Activated CD4-positive, alpha-beta T cell treated with anti-CD3 and anti-CD28 coated beads, Interleukin-10, Interleukin-2, amounts not matched to agents 100 ng/mL and 50 ng/mL, durations not matched to agents 16 hours and 8 hours (primary cell): ENCODE data around the gene EVL.

Experiments used
- DNase-seq: peaks from one replicate; pipeline ENCODE4 v3.0.0-alpha.2; 2020

Gene EVL

DNA sequence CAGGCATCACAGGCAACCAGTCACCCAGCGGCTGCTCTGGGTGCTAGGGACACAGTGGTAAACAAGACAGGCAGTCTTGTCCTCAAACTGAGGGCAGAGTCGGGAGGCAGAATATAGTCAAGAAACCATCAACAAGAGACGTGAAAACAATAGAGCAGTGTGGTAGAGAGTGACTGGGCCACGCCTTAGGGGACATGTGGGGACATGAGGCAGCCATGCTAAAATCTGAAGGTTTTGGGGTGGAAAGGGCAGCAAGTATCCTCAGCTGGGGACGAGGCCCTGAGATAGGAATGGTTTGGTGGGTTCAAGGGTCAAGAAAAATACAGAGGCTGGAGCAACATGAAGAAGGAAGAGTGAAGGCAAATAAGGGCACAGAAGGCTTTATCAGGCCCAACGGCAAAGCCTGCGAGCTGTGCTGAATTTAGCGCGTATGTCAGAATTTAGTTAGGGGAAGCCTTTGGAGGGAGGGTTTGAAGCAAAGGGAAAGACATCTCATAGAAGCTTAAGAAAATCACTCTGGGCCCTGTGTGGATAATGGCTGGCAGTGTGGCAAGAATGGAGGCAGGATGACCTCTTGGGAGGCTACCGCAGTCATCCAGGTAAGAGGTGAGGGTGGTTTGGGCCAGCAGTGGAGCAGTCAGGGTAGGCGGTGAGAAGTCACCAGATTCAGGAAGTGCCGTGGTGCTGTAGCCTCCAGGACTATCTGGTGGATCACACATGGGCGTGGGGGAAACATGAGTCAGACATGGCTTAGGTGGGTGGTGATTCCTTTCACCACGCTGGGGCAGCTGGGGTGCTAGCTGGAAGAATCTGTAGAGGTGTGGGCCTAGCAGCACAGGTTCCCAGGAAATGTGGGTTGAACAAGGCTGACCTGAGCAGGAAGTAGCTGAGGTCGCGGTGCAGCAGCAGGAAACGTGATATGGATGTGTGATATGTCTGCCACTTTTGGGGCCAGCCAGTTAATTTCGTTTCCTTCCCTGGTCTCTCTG, 3.0 kb downstream of the EVL start:
- DNase-seq: peak; percentile 96

GRCh38 chr14:100069161-100069800, 4.1 kb downstream of the EVL start:
- peak; percentile 57 for DNase-seq

GRCh38 chr14:100070310-100070709, 5.1 kb downstream of the EVL start:
- DNase-seq: peak; percentile 58

GRCh38 chr14:100071545-100071944, 6.3 kb downstream of the EVL start:
- peak; percentile 39 for DNase-seq

DNA sequence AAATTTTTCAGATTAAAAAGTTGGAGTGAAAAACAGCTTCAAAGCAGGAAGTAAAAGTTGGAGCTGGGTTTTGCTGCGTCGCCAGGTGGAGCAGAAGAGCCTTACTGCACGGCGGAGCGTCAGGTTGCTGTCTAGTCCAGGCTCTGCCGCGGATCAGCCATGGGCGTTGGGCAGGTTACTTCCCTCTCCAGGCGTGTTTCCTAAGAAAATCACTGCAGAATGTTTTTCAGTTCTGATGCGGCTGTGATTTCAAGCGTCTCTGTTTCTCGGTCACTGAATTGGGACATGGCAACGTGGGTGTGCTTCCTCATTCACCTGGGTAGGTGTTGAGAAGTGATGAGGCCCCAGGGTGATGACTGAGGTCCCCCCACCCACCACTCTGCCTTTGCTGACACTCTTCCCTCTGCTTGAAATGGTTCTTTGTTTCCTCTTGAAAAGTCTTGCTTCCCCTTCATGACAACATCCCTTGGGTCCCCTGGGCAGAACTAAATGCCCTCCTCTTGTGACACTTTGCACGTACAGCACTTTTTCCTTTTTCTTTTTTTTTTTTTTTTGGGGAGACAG, 7.6 kb downstream of the EVL start:
- DNase-seq: peak; percentile 70

- DNase-seq: peak; percentile 46
Measured at GRCh38 chr14:100073576-100074430, 8.6 kb downstream of the EVL start.

- DNase-seq: no peak
Measured at GRCh38 chr14:100074431-100075100, 9.3 kb downstream of the EVL start.

DNA sequence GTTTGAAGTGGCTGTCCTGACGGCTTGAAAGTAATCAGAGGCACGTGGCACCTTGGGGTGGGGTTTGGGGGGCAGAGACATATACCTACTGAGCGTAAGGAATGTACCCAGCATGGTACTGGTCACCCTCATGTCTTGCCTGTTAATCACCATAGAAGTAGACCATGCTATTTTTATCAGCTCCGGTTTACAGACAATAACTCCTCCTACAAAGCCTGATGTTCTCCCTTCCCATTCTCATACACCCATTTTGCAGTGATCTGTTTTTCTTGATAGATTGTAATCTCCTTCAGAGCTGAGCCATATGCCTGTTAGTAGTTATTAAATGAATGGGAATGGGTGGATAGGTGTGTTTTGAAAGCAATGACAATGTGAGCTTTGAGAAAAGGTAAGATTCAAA, 10.5 kb downstream of the EVL start:
- DNase-seq: peak; percentile 33

- DNase-seq: peak; percentile 72
Measured at GRCh38 chr14:100076133-100076532, 10.9 kb downstream of the EVL start.

- peak; percentile 29 for DNase-seq
Measured at GRCh38 chr14:100076606-100077005, 11.4 kb downstream of the EVL start.

GRCh38 chr14:100077441-100077840, 12.2 kb downstream of the EVL start:
- DNase-seq: no peak

- DNase-seq: no peak
Measured at GRCh38 chr14:100078216-100078803, 13.1 kb downstream of the EVL start.

- peak; percentile 91 for DNase-seq
Measured at GRCh38 chr14:100078997-100079725, 13.9 kb downstream of the EVL start.

- DNase-seq: no peak
Measured at GRCh38 chr14:100079726-100080005, 14.4 kb downstream of the EVL start.

GRCh38 chr14:100080206-100080605, 15.0 kb downstream of the EVL start:
- DNase-seq: no peak

DNA sequence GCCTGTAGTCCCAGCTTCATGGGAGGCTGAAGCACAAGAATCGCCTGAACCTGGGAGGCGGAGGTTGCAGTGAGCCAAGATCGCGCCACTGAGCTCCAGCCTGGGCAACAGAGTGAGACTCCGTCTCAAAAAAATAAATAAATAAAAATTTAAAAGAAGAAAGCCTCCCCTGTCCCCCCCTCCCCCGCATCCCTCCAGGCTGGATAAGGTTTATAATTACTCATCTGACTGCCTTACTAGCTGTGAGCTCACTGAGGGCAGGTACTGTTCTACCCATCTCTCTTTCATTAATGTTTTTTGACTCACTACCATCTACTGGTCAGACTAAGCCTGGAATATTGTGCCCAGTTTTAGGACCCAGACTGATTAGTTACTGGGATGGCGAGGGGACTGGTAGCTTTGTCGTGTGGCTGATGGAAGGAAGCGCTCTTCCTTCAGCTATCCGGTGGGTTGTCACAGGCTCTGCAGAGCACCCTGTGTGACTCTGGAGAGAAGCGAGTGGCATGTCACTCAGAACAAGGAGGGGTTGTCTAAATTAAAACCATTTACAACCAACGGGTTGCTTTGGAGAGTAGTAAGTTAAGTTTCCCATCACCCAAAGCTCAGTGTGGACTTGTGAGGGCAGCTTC, 16.9 kb downstream of the EVL start:
- no peak for DNase-seq

- no peak for DNase-seq
Measured at GRCh38 chr14:100082723-100083122, 17.5 kb downstream of the EVL start.

- DNase-seq: no peak
Measured at GRCh38 chr14:100083706-100084105, 18.5 kb downstream of the EVL start.

DNA sequence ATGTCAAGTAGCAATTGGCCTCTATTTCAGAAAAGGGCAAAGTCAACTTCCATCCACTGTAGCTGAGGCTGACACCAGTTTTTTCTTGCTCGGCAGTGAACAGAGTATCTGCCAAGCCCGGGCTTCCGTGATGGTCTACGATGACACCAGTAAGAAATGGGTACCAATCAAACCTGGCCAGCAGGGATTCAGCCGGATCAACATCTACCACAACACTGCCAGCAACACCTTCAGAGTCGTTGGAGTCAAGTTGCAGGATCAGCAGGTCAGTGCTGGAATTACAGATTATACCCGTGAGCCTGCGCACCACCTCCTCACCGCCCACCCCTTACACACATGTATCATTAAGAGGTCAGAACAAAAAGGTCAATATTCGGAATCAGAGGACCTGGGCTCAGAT, 19.4 kb downstream of the EVL start:
- no peak for DNase-seq

- DNase-seq: peak; percentile 60
Measured at GRCh38 chr14:100085462-100085861, 20.2 kb downstream of the EVL start.

DNA sequence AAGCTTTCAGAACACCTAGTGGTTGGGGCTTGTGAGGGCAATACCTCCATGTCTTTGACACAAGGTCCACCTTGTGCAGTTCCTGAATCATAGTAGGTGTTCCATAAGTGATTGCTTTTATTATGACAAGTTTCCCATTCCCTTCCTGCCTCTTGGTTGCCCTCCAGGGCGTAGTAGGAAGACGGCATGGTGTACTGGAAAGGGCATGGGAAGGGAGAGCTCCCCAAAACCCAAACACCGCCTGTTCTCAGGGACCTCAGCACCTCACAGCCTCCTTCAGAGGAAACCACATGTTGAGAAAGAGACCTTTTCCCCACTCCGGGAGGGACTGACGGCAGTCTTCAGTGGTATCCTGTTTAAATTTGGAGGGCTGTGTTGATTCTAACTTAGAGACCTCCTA, 21.1 kb downstream of the EVL start:
- DNase-seq: no peak
